SK-N-SH treated with all-trans-retinoic acid at 6 μM for 48 hours (cell line): ENCODE measurements around the gene CTNND2.

ENCODE experiments used
- PPARA ChIP-seq: fragments of 250-450 bp; sonication (Bioruptor Pico); IDR thresholded peaks from 2 replicates; pipeline ENCODE4 v1.5.0; 2020; ENCODE audit warnings: mild to moderate bottlenecking, borderline replicate concordance
- ZFP3 ChIP-seq: fragments of 250-450 bp; sonication (Bioruptor Pico); IDR thresholded peaks from 2 replicates; pipeline ENCODE4 v1.5.0; 2020; ENCODE audit warnings: mild to moderate bottlenecking, moderate library complexity
- TF ChIP-seq, protein P1 (sequence below): fragments of 250-450 bp; sonication (Bioruptor Pico); IDR thresholded peaks from 2 replicates; pipeline ENCODE4 v1.5.0; 2020; ENCODE audit warnings: mild to moderate bottlenecking, moderate library complexity

DNA sequence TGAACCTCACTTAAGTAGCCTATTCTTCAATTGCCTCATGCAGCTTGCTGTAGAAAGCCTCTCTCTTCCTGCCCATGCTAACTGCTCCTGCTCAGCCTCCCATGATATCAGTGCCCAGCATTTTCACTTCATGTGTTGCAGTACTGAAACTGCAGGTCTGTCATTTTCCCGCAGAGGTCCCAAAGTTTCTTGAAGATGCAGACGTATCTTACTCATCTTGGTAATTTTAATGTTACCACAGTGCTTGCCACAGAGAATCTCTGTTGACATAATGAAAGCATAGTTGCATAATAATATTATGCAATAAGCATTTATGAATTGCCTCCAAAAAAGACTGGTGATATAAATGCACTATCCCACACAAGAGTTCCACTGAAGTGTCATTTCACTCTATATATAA lies 582.1 kb downstream of the CTNND2 start:
- TF ChIP-seq, protein P1, sequence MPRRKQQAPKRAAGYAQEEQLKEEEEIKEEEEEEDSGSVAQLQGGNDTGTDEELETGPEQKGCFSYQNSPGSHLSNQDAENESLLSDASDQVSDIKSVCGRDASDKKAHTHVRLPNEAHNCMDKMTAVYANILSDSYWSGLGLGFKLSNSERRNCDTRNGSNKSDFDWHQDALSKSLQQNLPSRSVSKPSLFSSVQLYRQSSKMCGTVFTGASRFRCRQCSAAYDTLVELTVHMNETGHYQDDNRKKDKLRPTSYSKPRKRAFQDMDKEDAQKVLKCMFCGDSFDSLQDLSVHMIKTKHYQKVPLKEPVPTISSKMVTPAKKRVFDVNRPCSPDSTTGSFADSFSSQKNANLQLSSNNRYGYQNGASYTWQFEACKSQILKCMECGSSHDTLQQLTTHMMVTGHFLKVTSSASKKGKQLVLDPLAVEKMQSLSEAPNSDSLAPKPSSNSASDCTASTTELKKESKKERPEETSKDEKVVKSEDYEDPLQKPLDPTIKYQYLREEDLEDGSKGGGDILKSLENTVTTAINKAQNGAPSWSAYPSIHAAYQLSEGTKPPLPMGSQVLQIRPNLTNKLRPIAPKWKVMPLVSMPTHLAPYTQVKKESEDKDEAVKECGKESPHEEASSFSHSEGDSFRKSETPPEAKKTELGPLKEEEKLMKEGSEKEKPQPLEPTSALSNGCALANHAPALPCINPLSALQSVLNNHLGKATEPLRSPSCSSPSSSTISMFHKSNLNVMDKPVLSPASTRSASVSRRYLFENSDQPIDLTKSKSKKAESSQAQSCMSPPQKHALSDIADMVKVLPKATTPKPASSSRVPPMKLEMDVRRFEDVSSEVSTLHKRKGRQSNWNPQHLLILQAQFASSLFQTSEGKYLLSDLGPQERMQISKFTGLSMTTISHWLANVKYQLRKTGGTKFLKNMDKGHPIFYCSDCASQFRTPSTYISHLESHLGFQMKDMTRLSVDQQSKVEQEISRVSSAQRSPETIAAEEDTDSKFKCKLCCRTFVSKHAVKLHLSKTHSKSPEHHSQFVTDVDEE (CRISPR knock-in tag), result no peak
- TF ChIP-seq ZFP3 (CRISPR knock-in tag) (no peak), PPARA (CRISPR knock-in tag) (no peak)
